Fibroblast of villous mesenchyme (primary cell): ENCODE measurements around the gene IL10. TPM values are rescaled to one million over a fixed set of nuclear protein-coding genes. Genes with fewer than 3 reads are reported as not detected.
"Not testable (repeated sequence)": the region's sequence is repeated elsewhere in the genome, so short reads cannot be mapped to it uniquely, and the experiment has no call there.

ENCODE experiments used
- DNase-seq: peaks from one replicate; pipeline ENCODE4 v3.0.0-alpha.2; 2010; ENCODE audit warnings: low read depth
- H3K4me3 ChIP-seq: 2 replicates; pipeline ENCODE4 v1.5.1; 2011; ENCODE audit warnings: low read depth, mild to moderate bottlenecking, low read length
- total RNA-seq: library from RNA; depleted of rRNA; stranded (reverse); fragments of >200 nt; gene quantifications from 2 replicates; pipeline ENCODE4 v1.2.3, GENCODE V29; 2012
- TF ChIP-seq, protein P1 (sequence below): IDR thresholded peaks from 2 replicates; pipeline ENCODE4 v1.5.1; 2012; ENCODE audit warnings: low read depth, mild to moderate bottlenecking, low read length; ENCODE audit not compliant: insufficient read depth

The IL10 gene
- total RNA-seq, 1 donor, result not detected

DNA sequence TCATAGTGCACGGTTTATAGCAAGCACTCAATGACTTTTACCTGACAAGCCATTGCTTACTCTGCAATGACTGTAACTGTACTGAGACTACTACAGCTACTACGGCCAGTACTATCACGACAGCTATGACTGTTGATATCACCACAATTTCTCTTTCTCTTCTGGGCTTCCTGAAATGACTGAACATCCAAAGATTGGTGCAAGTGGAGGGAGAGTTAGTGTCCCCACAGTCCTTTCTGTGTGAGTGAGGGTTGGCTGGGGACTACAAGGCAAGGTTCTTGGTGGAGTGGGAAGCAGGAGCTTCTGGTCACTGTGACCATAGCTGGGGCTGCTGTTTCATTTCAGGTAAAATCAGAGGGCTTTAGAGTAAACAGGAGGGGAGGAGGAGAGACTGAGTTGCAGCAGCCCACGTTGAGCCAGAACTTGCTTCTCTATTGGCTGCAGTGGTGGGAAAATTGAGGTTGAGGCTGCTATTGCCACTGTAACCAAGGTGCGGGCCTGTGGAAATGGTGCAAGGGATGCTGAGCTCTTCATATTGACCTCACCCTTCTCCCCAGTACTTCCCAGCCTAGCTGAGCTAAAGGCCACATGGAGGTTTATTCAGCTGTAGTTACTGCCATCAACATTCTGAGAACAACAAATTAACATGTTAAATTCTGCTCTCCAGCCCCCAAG lies 14.1 kb upstream of the IL10 start:
- DNase-seq, result no peak

DNA sequence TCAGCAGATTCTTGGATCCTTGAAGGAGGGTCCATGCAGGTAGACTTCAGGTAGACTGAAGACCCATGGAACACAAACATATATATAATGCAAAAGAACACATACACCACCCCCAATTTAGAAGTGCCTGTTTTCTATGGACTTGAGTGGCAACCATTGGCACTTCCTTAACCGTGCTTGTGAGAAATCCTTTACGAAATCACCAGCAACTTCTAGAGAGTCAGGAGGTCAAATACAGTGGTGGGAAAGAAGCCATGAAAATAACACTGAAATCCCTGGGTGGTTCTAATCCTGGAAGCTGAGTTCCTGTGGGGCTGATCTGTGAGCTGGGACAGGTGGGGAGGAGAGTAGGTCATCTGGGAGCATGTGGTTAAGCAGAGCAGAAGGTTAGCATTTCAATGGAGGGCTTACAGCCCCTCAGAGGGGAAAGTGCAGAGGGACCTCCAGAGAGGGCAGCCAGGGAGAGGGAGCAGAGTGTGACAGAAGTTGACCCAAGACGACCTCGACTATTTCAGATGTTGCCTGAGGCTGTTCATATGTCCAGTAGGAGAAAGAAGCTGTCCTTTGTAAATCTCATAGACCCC lies 13.0 kb upstream of the IL10 start:
- DNase-seq, result no peak
- H3K4me3 ChIP-seq, result no peak overlapping the region
- TF ChIP-seq, protein P1, sequence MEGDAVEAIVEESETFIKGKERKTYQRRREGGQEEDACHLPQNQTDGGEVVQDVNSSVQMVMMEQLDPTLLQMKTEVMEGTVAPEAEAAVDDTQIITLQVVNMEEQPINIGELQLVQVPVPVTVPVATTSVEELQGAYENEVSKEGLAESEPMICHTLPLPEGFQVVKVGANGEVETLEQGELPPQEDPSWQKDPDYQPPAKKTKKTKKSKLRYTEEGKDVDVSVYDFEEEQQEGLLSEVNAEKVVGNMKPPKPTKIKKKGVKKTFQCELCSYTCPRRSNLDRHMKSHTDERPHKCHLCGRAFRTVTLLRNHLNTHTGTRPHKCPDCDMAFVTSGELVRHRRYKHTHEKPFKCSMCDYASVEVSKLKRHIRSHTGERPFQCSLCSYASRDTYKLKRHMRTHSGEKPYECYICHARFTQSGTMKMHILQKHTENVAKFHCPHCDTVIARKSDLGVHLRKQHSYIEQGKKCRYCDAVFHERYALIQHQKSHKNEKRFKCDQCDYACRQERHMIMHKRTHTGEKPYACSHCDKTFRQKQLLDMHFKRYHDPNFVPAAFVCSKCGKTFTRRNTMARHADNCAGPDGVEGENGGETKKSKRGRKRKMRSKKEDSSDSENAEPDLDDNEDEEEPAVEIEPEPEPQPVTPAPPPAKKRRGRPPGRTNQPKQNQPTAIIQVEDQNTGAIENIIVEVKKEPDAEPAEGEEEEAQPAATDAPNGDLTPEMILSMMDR, result no peak

More for the DNA sequence above, 14.1 kb upstream of the IL10 start:
- TF ChIP-seq, protein P1, result no peak
- no peak overlapping the region for H3K4me3 ChIP-seq

DNA sequence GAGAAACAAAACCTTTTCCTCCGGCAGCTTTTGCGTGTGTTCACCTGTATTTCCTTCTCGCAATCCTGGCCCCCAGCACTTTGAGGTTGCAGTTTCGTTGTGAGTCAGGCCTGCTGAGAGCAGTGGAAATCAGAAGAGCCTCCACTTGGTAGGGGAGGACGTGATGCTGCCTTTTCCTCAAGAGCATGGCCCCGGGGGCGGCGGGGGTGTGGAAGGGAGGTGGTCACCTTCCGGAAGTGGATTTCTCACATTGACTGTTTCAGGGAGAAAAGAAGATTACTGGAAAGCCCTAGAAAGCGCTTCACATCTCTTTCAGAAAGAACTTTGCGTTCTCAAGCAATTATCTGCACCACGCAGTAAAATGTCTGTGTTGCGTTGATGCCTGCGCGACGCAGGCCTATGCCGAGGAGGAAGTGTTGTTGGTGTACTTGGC lies 12.2 kb upstream of the IL10 start:
- no peak for DNase-seq
- TF ChIP-seq, protein P1, result no peak
- no peak overlapping the region for H3K4me3 ChIP-seq

DNA sequence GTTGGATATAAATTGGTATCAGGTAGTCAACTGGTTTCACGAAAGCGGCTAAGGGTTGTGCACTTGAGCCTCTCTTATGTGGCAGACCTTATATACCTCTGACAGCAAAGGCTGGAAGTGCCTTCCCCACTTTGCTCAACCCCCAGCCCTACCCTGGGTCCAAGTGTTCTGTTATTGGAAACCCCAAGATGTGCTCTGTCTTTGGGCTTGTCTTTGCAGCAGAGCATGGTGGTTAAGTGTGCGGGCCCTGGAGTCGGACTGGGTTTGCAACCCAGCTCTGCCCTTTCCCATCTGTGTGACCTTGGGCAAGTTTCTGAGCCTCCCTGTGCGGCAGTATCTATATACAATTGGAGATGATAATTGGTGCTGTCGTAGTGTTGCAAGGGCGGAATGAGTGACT lies 11.2 kb upstream of the IL10 start:
- TF ChIP-seq, protein P1, result no peak
- no peak overlapping the region for H3K4me3 ChIP-seq
- DNase-seq, result no peak

DNA sequence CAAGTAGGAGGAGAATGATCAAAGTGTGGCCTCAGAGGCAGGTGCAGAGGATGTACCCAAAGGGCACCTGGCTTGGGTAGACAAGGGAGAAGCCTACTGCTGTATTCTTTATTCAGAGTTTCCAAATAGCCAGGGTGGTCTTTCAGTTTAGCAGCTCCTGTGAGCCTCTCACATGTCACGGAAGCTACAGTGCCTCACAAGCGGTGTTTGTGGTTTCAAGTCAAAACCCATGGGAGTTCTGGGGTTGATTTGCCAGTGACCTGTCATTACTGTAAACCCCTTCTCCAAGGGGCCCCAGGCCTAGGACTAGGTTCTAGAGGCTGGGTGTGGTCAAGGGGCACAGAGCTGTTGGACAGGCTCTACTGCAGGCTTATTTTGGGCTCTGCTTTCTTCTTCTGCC lies 10.2 kb upstream of the IL10 start:
- H3K4me3 ChIP-seq, result no peak overlapping the region
- DNase-seq, result no peak
- TF ChIP-seq, protein P1, result no peak

DNA sequence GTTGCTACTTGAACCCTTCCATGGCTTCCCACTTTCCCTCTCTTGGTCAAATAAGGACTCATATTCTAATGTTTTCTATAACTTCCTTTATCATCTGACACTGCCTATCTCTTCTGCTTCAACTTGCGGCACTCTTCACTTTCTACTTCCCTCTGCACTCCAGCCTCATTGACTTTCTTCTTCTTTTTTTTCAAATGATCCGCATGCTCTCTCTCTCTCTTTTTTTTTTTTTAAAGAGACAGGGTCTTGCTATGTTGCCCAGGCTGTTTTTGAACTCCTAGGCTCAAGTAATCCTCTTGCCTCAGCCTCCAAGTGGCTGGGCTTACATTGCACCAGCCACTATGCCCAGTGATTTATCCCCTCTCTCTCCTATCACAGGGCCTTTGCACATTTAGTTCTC lies 7.3 kb upstream of the IL10 start:
- DNase-seq, result no peak
- no peak overlapping the region for H3K4me3 ChIP-seq
- TF ChIP-seq, protein P1, result no peak

DNA sequence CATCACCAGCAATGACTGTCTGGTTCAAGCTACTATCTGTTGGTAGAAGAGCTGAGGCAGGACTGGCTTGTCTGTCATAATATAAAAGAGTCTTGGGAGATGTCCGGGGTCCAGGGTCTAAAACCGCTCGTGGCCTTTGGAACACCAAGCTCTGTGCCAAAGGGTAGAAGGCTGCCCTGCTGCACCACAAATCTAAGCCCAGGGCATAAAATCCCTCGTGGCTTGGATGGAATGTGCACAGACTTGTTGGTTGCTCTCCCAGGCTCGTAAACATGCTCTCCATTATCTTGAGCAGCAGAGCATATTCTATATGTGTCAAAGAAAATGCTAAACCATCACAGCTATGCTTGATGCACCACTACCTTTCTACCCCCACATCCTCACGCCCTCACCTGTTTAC lies 6.6 kb upstream of the IL10 start:
- not testable (repeated sequence) for H3K4me3 ChIP-seq, DNase-seq
